Mesenchymal stem cell (in vitro differentiated cells and primary cell): ENCODE results near the gene GEMIN5.

ENCODE experiments used
- DNase-seq: peaks from one replicate; pipeline ENCODE4 v3.0.0-alpha.2; 2013
- H2AFZ ChIP-seq: one replicate; pipeline ENCODE4 v1.6.1; 2013; ENCODE audit warnings: low read depth, mild to moderate bottlenecking, control low read depth, inconsistent platforms, low read length, moderate library complexity
- H2AK5ac ChIP-seq: 2 replicates; pipeline ENCODE4 v1.6.1; 2013; ENCODE audit warnings: low read length, moderate library complexity, mild to moderate bottlenecking, inconsistent platforms; ENCODE audit not compliant: severe bottlenecking
- H2BK120ac ChIP-seq: one replicate; pipeline ENCODE4 v1.6.1; 2013; ENCODE audit warnings: low read depth, mild to moderate bottlenecking, inconsistent platforms, low read length, moderate library complexity
- H2BK12ac ChIP-seq, 2 experiments: one replicate each; pipeline ENCODE4 v1.6.1; 2013; ENCODE audit warnings: inconsistent platforms in 2 of 2, low read length in 2 of 2, mild to moderate bottlenecking in 2 of 2, moderate library complexity in 2 of 2, control low read depth in 1 of 2
- H2BK15ac ChIP-seq: one replicate; pipeline ENCODE4 v1.6.1; 2013; ENCODE audit warnings: mild to moderate bottlenecking, low read depth, inconsistent platforms; ENCODE audit not compliant: poor library complexity, severe bottlenecking
- H2BK5ac ChIP-seq: 2 replicates; pipeline ENCODE4 v1.6.1; 2013; ENCODE audit warnings: low read depth, mild to moderate bottlenecking, low read length, control low read depth, inconsistent platforms; ENCODE audit not compliant: poor library complexity, severe bottlenecking
- H3K14ac ChIP-seq, 2 experiments: one replicate each; pipeline ENCODE4 v1.6.1; 2013; ENCODE audit warnings: inconsistent platforms in 2 of 2, low read length in 2 of 2, control low read depth in 1 of 2, mild to moderate bottlenecking in 1 of 2, moderate library complexity in 1 of 2
- H3K18ac ChIP-seq, 2 experiments: one replicate each; pipeline ENCODE4 v1.6.1; 2013; ENCODE audit warnings: inconsistent platforms in 2 of 2, low read length in 2 of 2, control low read depth in 1 of 2, low read depth in 1 of 2, mild to moderate bottlenecking in 1 of 2
- H3K23ac ChIP-seq, 2 experiments: one replicate each; pipeline ENCODE4 v1.6.1; 2013; ENCODE audit warnings: inconsistent platforms in 2 of 2, low read length in 2 of 2, mild to moderate bottlenecking in 2 of 2, moderate library complexity in 2 of 2, control low read depth in 1 of 2
- H3K27ac ChIP-seq: 2 replicates; pipeline ENCODE4 v1.5.1; 2013; ENCODE audit warnings: mild to moderate bottlenecking, moderate library complexity, low read length, control low read depth, inconsistent platforms; ENCODE audit not compliant: poor library complexity, severe bottlenecking
- H3K27me3 ChIP-seq, 2 experiments: 2 replicates each; pipeline versions ENCODE4 v1.6.1 to v1.7.0; 2013; ENCODE audit warnings: low read length in 2 of 2, mild to moderate bottlenecking in 2 of 2, moderate library complexity in 2 of 2, control low read depth in 1 of 2, inconsistent platforms in 1 of 2; ENCODE audit not compliant: control insufficient read depth in 1 of 2, insufficient read depth in 1 of 2
- H3K36me3 ChIP-seq, 2 experiments: 2 replicates each; pipeline versions ENCODE4 v1.6.1 to v1.7.0; 2013; ENCODE audit warnings: low read length in 2 of 2, control low read depth in 1 of 2, inconsistent platforms in 1 of 2, low read depth in 1 of 2, mild to moderate bottlenecking in 1 of 2; ENCODE audit not compliant: insufficient read depth in 2 of 2, control insufficient read depth in 1 of 2
- H3K4ac ChIP-seq, 2 experiments: one replicate each; pipeline ENCODE4 v1.6.1; 2013; ENCODE audit warnings: inconsistent platforms in 2 of 2, low read length in 2 of 2, mild to moderate bottlenecking in 2 of 2, moderate library complexity in 2 of 2, control low read depth in 1 of 2, low read depth in 1 of 2
- H3K4me1 ChIP-seq: 2 replicates; pipeline ENCODE4 v1.6.1; 2013; ENCODE audit warnings: low read depth, low read length, control low read depth; ENCODE audit not compliant: control insufficient read depth, insufficient read depth
- H3K4me2 ChIP-seq: 2 replicates; pipeline ENCODE4 v1.6.1; 2013; ENCODE audit warnings: low read length, mild to moderate bottlenecking, inconsistent platforms; ENCODE audit not compliant: poor library complexity, severe bottlenecking
- H3K4me3 ChIP-seq, 2 experiments: 2 replicates each; pipeline versions ENCODE4 v1.5.1 to v1.7.0; 2013; ENCODE audit warnings: low read length in 2 of 2, mild to moderate bottlenecking in 2 of 2, control low read depth in 1 of 2, low read depth in 1 of 2; ENCODE audit not compliant: insufficient read depth in 1 of 2
- H3K79me1 ChIP-seq: replicated peaks from 2 replicates; pipeline ENCODE4 v1.6.1; 2013; ENCODE audit warnings: mild to moderate bottlenecking, control low read depth, low read length, inconsistent platforms; ENCODE audit not compliant: poor library complexity, severe bottlenecking
- H3K9ac ChIP-seq: 2 replicates; pipeline ENCODE4 v1.7.0; 2013; ENCODE audit warnings: mild to moderate bottlenecking, low read length, moderate library complexity
- H3K9me3 ChIP-seq: 2 replicates; pipeline ENCODE4 v1.7.0; 2013; ENCODE audit warnings: mild to moderate bottlenecking, low read length; ENCODE audit not compliant: control insufficient read depth
- H4K8ac ChIP-seq: one replicate; pipeline ENCODE4 v1.6.1; 2013; ENCODE audit warnings: inconsistent platforms, mild to moderate bottlenecking, low read length, moderate library complexity
- H4K91ac ChIP-seq: one replicate; pipeline ENCODE4 v1.6.1; 2013; ENCODE audit warnings: mild to moderate bottlenecking, low read length, inconsistent platforms
- WGBS: methylation state at CpG from one replicate; pipeline ENCODE4 v1.1.7; 2013; ENCODE audit warnings: mixed read lengths; 5-methylcytosine and 5-hydroxymethylcytosine counted together

The GEMIN5 gene

DNA sequence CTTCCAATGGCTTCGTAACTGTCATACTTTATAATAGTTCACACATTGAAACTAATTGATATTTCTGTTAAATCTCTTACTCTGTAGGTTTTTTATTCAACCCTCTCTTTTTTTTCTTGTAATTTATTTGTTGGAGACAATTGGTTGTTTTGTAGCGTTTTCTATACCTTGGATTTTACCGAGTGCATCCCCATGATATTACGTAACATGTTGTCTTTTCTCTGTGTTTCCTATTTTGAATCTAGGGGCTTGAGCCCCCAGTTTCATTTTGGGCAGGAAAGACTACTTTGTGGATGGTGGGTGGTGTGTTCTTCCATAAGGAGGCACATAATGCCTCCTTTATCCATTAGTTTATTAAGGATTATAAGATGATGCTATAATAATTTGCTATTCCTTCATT lies 10.3 kb upstream of the GEMIN5 start:
- Histone ChIP-seq H2BK120ac (no peak overlapping the region), H2AFZ (no peak overlapping the region), H3K27ac (no peak overlapping the region), H3K18ac (no peak overlapping the region), H2BK12ac (no peak overlapping the region), H3K9ac (no peak overlapping the region), H2BK5ac (no peak overlapping the region), H3K14ac (no peak overlapping the region), H3K27me3 (no peaks in the 10 kb centered on the region), H2AK5ac (no peak overlapping the region), H3K79me1 (peaks cover 14% of the 10 kb centered on the region), H3K4me2 (no peak overlapping the region), H3K4me1 (no peaks in the 10 kb centered on the region), H2BK15ac (no peak overlapping the region), H3K9me3 (no peaks in the 10 kb centered on the region), H3K4me3 (no peak overlapping the region), H4K8ac (no peak overlapping the region), H3K23ac (no peak overlapping the region), H4K91ac (no peak overlapping the region), H3K4ac (no peak overlapping the region), H3K36me3 (peaks cover 0 to 18% of the 10 kb centered on the region in 2 experiments)
- 96% methylated on average over 3 of the region's 4 CpGs for WGBS
- no peak for DNase-seq

- Histone ChIP-seq H3K4ac (no peak overlapping the region), H4K91ac (no peak overlapping the region), H3K9me3 (no peaks in the 10 kb centered on the region), H3K4me2 (no peak overlapping the region), H2AK5ac (no peak overlapping the region), H3K9ac (no peak overlapping the region), H2BK120ac (no peak overlapping the region), H2BK12ac (no peak overlapping the region), H4K8ac (no peak overlapping the region), H3K27ac (no peak overlapping the region), H3K23ac (no peak overlapping the region), H3K18ac (no peak overlapping the region), H3K4me1 (peaks cover 2% of the 10 kb centered on the region), H2BK15ac (no peak overlapping the region), H3K36me3 (peaks cover 0 to 18% of the 10 kb centered on the region in 2 experiments), H3K14ac (no peak overlapping the region), H3K4me3 (no peak overlapping the region), H2AFZ (no peak overlapping the region), H3K27me3 (no peaks in the 10 kb centered on the region), H2BK5ac (no peak overlapping the region), H3K79me1 (peaks cover 17% of the 10 kb centered on the region)
- WGBS: 97% methylated on average over 6 of the region's 6 CpGs
- no peak for DNase-seq
These were observed 9.8 kb upstream of the GEMIN5 start for GRCh38 chr5:154947778-154948177.

GRCh38 chr5:154945695-154946301 lies 7.8 kb upstream of the GEMIN5 start:
- Histone ChIP-seq H3K4me2 (no peak overlapping the region), H3K18ac (no peak overlapping the region), H2AK5ac (no peak overlapping the region), H4K91ac (no peak overlapping the region), H3K27me3 (no peaks in the 10 kb centered on the region), H3K9ac (peak overlapping the region; percentile 7), H3K36me3 (peaks cover 0 to 15% of the 10 kb centered on the region in 2 experiments), H3K4me1 (peaks cover 2% of the 10 kb centered on the region), H3K9me3 (no peaks in the 10 kb centered on the region), H3K27ac (no peak overlapping the region), H4K8ac (no peak overlapping the region), H3K79me1 (peaks cover 17% of the 10 kb centered on the region), H2BK15ac (no peak overlapping the region), H2BK120ac (no peak overlapping the region), H3K4me3 (no peak overlapping the region), H3K14ac (no peak overlapping the region), H2BK12ac (no peak overlapping the region), H2AFZ (no peak overlapping the region), H3K23ac (no peak overlapping the region), H3K4ac (no peak overlapping the region), H2BK5ac (no peak overlapping the region)
- WGBS: 100% methylated on average over 2 of the region's 2 CpGs
- DNase-seq: peak; percentile 34

- Histone ChIP-seq H2AFZ (no peak overlapping the region), H3K4me3 (no peak overlapping the region), H3K9me3 (no peaks in the 10 kb centered on the region), H3K79me1 (peaks cover 14% of the 10 kb centered on the region), H3K14ac (no peak overlapping the region), H3K9ac (no peak overlapping the region), H4K91ac (no peak overlapping the region), H3K23ac (no peak overlapping the region), H3K4me2 (no peak overlapping the region), H4K8ac (no peak overlapping the region), H3K27me3 (no peaks in the 10 kb centered on the region), H3K4ac (no peak overlapping the region), H3K4me1 (peaks cover 2% of the 10 kb centered on the region), H2BK120ac (no peak overlapping the region), H3K36me3 (peaks cover 0 to 12% of the 10 kb centered on the region in 2 experiments), H2AK5ac (no peak overlapping the region), H3K27ac (no peak overlapping the region), H2BK12ac (no peak overlapping the region), H3K18ac (no peak overlapping the region), H2BK15ac (no peak overlapping the region), H2BK5ac (no peak overlapping the region)
- no peak for DNase-seq
These were observed 6.7 kb upstream of the GEMIN5 start for GRCh38 chr5:154944716-154945115.
